A204.1 (cell line): ENCODE data around the gene MTMR3.

ENCODE experiments used
- FAIRE-seq: peaks from 2 replicates; lab custom pipeline; 2012; peaks lifted over from hg19 to GRCh38; lab: Jason Lieb, UNC

Gene MTMR3

DNA sequence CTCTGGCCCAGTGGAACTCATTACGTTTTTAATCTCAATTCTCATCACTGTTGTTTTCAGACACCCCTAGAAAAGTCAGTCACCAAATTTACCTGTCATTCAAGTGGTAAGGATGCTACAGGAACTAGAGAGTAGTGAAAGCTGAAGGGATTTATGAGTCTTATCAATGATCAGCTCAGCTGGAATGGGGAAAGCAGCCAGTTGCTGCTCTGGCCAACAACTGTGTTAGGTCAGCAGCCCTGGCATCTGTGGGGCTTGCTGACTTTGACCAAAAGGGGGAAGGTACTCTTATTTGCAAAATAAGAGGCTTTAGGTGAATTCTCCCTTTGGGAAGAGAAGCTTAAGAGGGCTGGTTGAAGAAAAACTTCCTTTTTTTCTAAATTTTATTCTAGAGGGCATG is 121.1 kb downstream of the MTMR3 start:
- FAIRE-seq: no peak

DNA sequence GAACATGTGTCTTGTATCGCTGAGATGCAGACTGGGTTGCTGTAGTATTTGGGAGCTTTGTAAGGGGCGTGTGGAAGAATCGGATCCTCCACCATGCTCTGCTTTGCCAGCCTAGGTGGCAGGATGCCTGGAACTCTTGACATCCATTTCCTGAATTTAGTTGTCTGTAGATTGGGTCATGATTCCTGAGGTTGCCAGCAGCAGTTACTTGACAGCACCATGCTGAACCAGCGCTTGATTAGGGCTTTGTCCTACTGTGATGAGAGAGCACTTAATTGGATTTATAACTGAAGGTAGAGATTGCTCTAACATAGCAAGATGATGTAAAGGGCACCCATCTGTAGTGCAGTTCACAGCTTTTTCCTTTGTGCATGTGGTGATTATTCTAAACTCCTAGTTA is 121.7 kb downstream of the MTMR3 start:
- no peak for FAIRE-seq

DNA sequence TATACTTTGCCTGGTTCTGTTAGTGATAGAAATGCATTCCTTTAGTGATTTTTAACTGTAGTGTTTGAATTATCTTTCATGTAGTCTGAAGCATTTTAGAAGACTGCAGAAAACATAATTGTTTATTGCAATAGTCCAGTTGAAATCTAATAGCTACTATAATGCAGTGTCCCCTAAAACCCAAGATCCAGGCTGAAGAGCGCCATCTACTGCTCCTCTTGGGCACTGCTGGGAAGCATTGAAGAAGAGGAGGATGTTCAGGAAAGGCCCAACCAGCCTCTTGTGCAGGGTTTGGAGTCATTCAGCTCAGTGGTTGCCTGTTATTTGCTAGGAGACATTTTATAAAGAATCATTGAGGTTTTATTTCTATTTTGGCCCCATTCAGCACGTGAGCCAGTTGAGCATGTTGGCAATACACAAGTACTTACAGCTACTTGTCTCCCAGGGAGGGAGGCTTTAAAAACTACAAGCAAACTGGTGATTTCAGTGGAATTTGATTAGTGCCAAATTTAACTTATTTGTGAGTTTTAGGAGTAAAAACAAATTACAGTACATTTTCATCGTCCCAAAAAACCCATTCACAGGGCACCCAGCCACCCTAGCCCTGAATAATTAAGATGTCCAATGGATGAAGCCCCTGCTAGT is 122.4 kb downstream of the MTMR3 start:
- peak; percentile 92 for FAIRE-seq

DNA sequence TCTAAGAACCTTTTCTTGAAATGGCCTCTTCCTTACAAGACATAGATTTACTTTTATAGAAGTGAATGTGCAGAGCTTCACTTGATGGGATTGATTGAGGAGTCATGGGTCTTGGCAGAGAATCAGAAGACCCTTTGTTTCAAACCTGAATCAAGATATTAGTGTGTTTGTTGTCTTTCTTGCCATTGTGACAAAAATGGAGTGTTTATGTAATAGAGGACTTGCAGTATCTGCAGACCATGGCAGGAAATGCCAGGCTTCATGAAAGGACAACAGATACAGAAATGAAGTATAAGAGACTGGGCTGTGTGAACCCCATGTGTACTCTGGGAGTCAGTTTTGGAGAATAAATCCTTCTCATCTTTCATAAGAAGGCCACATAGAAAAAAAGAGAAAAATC is 124.4 kb downstream of the MTMR3 start:
- no peak for FAIRE-seq

DNA sequence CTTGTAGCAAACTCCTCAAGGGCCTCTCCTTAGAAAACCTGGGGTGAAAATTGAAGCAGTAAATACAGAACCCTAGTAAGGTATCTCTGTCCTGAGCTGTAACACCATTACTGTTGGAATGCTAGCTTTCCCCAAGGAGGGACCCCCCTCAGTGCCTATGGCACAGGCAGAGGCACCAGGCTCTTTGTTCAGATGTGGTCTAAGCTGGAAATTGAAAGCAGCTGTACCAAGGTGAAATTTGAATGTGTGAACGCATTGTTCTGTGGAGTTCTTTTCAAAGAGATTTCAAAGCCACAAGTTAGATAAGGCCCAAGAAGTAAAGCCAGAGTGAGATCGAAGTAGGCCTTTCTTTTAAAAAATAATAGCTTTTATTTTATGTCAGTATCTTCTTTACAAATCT is 125.4 kb downstream of the MTMR3 start:
- no peak for FAIRE-seq

- FAIRE-seq: no peak
These were observed 126.5 kb downstream of the MTMR3 start for GRCh38 chr22:30009478-30009877.

GRCh38 chr22:30010789-30011405 is 127.9 kb downstream of the MTMR3 start:
- FAIRE-seq: no peak

DNA sequence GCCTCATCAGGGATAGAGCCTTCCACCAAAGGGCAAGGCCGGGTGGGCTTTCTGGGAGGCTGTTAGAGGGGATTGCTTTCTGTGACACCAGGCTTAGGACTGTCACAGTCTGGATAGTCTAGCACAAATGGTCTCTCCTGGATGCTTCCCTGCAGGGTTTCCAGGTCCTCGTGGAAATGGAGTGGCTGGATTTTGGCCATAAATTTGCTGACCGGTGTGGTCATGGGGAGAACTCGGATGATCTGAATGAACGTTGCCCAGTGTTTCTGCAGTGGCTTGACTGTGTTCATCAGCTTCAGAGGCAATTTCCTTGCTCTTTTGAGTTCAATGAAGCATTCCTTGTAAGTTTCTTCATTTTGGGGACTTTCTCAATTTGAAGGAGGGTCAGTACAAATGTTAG is 130.2 kb downstream of the MTMR3 start:
- no peak for FAIRE-seq

DNA sequence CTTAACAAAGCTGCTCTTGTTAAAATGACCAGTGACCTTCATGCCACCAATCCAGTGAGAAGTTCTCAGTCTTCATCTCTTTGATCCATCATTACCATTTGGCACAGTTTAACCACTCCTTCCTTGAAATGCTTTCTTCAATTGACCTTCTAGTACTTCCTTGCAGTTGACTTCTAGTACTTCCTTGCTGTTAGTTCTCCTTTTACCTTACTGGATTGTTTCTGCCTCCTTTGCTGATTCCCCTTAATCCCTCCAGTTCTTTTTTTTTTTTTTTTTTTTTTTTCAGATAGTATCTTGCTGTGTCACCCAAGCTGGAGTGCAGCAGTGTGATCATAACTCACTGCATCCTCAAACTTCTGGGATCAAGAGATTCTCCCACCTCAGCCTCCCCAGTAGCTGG is 131.3 kb downstream of the MTMR3 start:
- FAIRE-seq: no peak

DNA sequence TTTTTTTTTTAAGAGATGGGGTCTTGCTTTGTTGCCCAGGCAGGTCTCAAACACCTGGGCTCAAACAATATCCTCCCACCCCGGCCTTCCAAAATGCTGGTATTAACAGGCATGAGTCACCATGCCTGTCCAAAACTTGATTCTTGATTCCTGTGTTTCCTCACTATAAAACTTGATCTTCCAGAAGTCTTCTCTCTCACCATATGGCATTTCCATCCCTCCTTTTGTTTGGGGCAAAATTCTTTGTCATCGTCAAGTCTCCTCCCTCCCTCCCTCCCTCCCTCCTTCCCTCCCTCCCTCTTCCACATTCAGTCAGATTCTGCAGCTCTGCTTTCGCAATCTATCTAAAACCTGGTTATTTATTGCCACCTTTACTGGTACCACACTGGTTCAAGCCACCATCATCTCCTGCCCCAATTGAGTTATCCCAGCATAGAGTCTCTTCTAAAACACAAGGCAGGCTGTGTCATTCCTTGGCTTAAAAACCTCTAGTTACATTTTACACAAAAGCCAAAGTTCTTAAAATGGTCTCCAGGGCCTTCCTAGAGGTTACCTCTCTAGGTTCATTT is 132.3 kb downstream of the MTMR3 start:
- no peak for FAIRE-seq

DNA sequence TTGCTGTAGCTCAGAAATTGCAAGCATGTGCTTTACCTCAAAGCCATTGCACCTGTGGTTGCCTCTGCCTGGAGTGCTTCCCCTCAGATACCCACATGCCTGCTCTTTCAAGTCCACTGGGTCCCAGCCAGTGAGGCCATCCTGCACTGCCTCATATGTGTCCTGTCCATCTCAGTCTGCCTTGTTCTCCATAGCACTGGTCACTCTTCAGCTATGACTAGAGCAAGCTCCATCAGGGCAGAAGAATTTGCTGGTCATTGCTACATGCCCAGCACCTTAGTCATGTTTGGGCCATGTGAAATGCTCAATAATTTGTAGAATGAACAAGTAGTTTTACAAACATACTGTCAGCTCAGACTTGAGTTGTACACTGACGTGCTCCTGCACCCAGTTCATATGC is 132.9 kb downstream of the MTMR3 start:
- FAIRE-seq: no peak

DNA sequence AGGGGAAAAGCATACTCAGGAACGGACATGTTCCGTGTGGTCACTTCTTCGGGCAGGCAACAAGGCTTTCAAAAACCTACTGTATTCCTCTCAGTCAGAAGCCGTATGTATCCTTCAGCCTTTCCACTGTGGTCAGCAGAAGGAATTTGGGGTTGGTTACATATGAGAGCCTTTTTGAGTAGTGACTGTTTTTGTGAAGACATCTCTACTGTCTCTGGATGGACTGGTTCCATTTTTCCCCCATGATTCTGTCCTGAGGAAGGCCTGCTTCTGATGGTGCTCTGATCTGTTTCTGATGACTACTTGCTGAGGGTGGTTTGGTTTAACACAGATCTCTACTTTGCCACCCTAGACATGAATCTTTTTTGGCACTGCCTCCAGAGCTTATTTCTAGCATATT is 133.6 kb downstream of the MTMR3 start:
- FAIRE-seq: no peak

- no peak for FAIRE-seq
These were observed 134.6 kb downstream of the MTMR3 start for GRCh38 chr22:30017375-30018223.

- no peak for FAIRE-seq
These were observed 137.5 kb downstream of the MTMR3 start for GRCh38 chr22:30020511-30020910.

DNA sequence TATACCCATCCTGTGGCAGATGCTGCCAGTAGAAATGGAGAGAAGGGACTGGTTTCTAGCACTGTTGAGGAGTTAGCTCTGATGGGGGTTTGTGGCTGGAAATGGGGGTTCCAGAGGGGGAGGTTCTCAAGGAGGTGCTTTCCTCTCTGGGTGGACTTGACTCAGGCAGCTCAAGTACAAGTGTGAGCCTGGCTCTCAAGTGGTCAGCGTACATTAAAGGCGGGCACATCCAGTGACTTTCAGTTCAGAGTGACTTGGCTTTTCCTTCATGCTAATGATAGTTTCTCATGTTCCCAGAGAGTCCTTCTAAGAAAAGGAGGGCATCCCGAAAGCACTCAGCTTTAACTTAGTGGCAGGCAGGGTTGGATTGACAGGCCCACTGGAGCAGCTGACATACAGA is 138.4 kb downstream of the MTMR3 start:
- no peak for FAIRE-seq

GRCh38 chr22:30021881-30022619 is 139.1 kb downstream of the MTMR3 start:
- FAIRE-seq: no peak

DNA sequence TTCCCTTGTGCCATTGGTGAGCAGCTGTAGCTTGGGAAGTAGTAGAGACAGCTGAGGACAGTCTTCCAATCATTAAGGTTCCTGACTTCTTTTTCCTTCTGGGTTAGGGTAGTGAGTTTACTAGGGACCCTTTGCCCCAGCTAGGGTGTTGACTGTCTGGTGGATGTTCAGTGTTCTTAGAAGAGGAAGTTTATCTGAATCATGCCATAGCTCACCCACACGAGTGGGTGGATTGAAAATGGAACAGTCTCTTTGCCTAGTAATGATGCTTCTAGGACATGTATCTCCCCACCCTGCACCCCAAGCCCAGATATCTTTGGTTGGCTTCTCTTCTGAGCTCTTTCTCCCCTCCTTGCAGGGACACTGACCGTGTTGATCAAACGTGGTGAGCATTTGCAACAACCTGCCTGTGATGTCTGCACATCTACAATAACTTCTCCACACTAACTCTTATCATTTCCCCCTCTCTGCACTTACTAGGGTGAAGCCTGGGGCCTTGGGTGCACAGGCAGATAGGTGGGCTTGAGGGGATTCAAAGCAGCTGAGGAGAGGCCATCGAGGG is 140.2 kb downstream of the MTMR3 start:
- FAIRE-seq: no peak

GRCh38 chr22:30024231-30024630 is 141.3 kb downstream of the MTMR3 start:
- no peak for FAIRE-seq

DNA sequence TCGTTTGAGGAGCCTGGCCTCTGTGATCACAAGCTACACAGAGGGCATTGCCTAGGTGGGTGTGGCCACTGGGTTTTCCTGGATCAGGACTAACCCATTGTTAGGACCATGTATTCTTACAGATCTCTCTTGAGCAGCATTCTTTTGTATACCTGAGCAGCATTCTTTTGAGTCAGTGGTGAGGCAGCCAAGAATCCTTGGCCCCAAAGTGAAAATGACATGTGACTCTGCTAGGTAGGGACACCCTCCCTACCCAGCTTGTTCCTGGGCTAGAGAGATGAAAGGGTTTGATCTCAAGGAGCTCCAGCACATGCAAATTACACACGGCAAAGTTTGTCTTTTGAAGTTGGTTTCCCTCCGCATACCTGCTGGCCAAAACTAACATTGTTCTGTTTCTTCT is 142.2 kb downstream of the MTMR3 start:
- FAIRE-seq: no peak

- no peak for FAIRE-seq
These were observed 143.8 kb downstream of the MTMR3 start for GRCh38 chr22:30026756-30027155.

GRCh38 chr22:30027169-30027568 is 144.2 kb downstream of the MTMR3 start:
- FAIRE-seq: no peak

- FAIRE-seq: no peak
These were observed 144.8 kb downstream of the MTMR3 start for GRCh38 chr22:30027791-30028190.
